ENCODE data around the gene CENPP.

GRCh38 chr9:92647671-92648473 lies 322.1 kb downstream of the CENPP start:
- TF ChIP-seq CTCF (conservative IDR thresholded peaks at IDR 0.05 in 1 of 2, IDR thresholded peaks at IDR 0.05 in 1 of 2; ENCODE audit: extremely low read depth in 1 of 2, insufficient read depth in 1 of 2, low read depth in 1 of 2, low read length in 2 of 2): no peak
- no peak for TF ChIP-seq EZH2 (IDR thresholded peaks at IDR 0.05; ENCODE audit: borderline replicate concordance, low read length)
